HG02610 (cell line): ENCODE results near the gene SOCS3.

Experiments
- ATAC-seq: cut with Tn5 transposase; IDR thresholded peaks from one replicate; pipeline ENCODE4 v1.9.1; 2021; ENCODE audit warnings: mild to moderate bottlenecking, moderate library complexity; ENCODE audit not compliant: unreplicated experiment

The SOCS3 gene

GRCh38 chr17:78359997-78360370 lies at the start of gene SOCS3:
Gene SOCS3, minus strand, starts transcription at chr17:78360077. Its CDS starts 982 bp downstream, at chr17:78359095.
- ATAC-seq: peak; percentile 32

- ATAC-seq: no peak
Measured at GRCh38 chr17:78409191-78409928, 49.5 kb upstream of the SOCS3 start.

- no peak for ATAC-seq
Measured at GRCh38 chr17:78408476-78409050, 48.7 kb upstream of the SOCS3 start.

- ATAC-seq: no peak
Measured at GRCh38 chr17:78407387-78408000, 47.6 kb upstream of the SOCS3 start.

- ATAC-seq: no peak
Measured at GRCh38 chr17:78406920-78407319, 47.0 kb upstream of the SOCS3 start.

GRCh38 chr17:78406396-78406795 lies 46.5 kb upstream of the SOCS3 start:
- no peak for ATAC-seq

- ATAC-seq: no peak
Measured at GRCh38 chr17:78403822-78404221, 43.9 kb upstream of the SOCS3 start.

- no peak for ATAC-seq
Measured at GRCh38 chr17:78401891-78402290, 42.0 kb upstream of the SOCS3 start.

GRCh38 chr17:78401246-78401645 lies 41.4 kb upstream of the SOCS3 start:
- no peak for ATAC-seq

GRCh38 chr17:78400581-78401240 lies 40.8 kb upstream of the SOCS3 start:
- no peak for ATAC-seq

- ATAC-seq: no peak
Measured at GRCh38 chr17:78399693-78400144, 39.8 kb upstream of the SOCS3 start.

- no peak for ATAC-seq
Measured at GRCh38 chr17:78399028-78399692, 39.3 kb upstream of the SOCS3 start.

GRCh38 chr17:78398390-78398789 lies 38.5 kb upstream of the SOCS3 start:
- no peak for ATAC-seq

GRCh38 chr17:78397681-78398101 lies 37.8 kb upstream of the SOCS3 start:
- no peak for ATAC-seq

GRCh38 chr17:78396441-78397337 lies 36.8 kb upstream of the SOCS3 start:
- no peak for ATAC-seq

- ATAC-seq: no peak
Measured at GRCh38 chr17:78395155-78395554, 35.3 kb upstream of the SOCS3 start.

- no peak for ATAC-seq
Measured at GRCh38 chr17:78394209-78394608, 34.3 kb upstream of the SOCS3 start.

- no peak for ATAC-seq
Measured at GRCh38 chr17:78393575-78393974, 33.7 kb upstream of the SOCS3 start.

GRCh38 chr17:78392295-78392694 lies 32.4 kb upstream of the SOCS3 start:
- no peak for ATAC-seq

GRCh38 chr17:78391843-78392242 lies 32.0 kb upstream of the SOCS3 start:
- no peak for ATAC-seq
